GM23248 (cell line): ENCODE measurements around the gene EIF4E2. TPM values are rescaled to one million over a fixed set of nuclear protein-coding genes. Genes with fewer than 3 reads are reported as not detected.
A peak's percentile ranks its signal among the peaks of the same experiment; 100 is the strongest.

Source experiments
- DNase-seq: peaks from one replicate; pipeline ENCODE4 v3.0.0-alpha.2; 2015
- H2AFZ ChIP-seq: fragments of 200-600 bp; sonication (generic); 2 replicates; pipeline ENCODE4 v1.6.1; 2016; ENCODE audit warnings: antibody characterized with exemption
- H3F3A ChIP-seq: fragments of 200-600 bp; sonication (generic); 2 replicates; pipeline ENCODE4 v1.6.1; 2016; ENCODE audit warnings: mild to moderate bottlenecking, antibody characterized with exemption, mixed run types; ENCODE audit not compliant: insufficient read depth
- H3K27ac ChIP-seq: fragments of 200-600 bp; sonication (generic); 2 replicates; pipeline ENCODE4 v1.5.1; 2016; ENCODE audit warnings: mild to moderate bottlenecking
- H3K27me3 ChIP-seq: fragments of 200-600 bp; sonication (generic); replicated peaks from 2 replicates; pipeline ENCODE4 v1.6.1; 2016; ENCODE audit warnings: mild to moderate bottlenecking; ENCODE audit not compliant: insufficient read depth
- H3K36me3 ChIP-seq: fragments of 200-600 bp; sonication (generic); 2 replicates; pipeline ENCODE4 v1.6.1; 2016; ENCODE audit warnings: low read depth, mild to moderate bottlenecking
- H3K4me1 ChIP-seq: fragments of 200-600 bp; sonication (generic); 2 replicates; pipeline ENCODE4 v1.6.1; 2016; ENCODE audit warnings: mild to moderate bottlenecking; ENCODE audit not compliant: insufficient read depth
- H3K4me2 ChIP-seq: fragments of 200-600 bp; sonication (generic); one replicate; pipeline ENCODE4 v1.6.1; 2016; ENCODE audit warnings: mild to moderate bottlenecking; ENCODE audit not compliant: unreplicated experiment
- H3K4me3 ChIP-seq: fragments of 200-600 bp; sonication (generic); 2 replicates; pipeline ENCODE4 v1.5.1; 2016; ENCODE audit warnings: mild to moderate bottlenecking
- H3K79me2 ChIP-seq: fragments of 200-600 bp; sonication (generic); 2 replicates; pipeline ENCODE4 v1.6.1; 2016; ENCODE audit warnings: mild to moderate bottlenecking; ENCODE audit not compliant: insufficient read depth
- H3K9ac ChIP-seq: fragments of 200-600 bp; sonication (generic); 2 replicates; pipeline ENCODE4 v1.6.1; 2016; ENCODE audit warnings: mild to moderate bottlenecking
- H3K9me2 ChIP-seq: fragments of 200-600 bp; sonication (generic); 2 replicates; pipeline ENCODE4 v1.6.1; 2016; ENCODE audit warnings: mixed run types, mild to moderate bottlenecking, moderate library complexity; ENCODE audit not compliant: insufficient read depth
- H3K9me3 ChIP-seq: fragments of 200-600 bp; sonication (generic); one replicate; pipeline ENCODE4 v1.6.1; 2017; ENCODE audit warnings: low read depth
- H4K20me1 ChIP-seq: fragments of 200-600 bp; sonication (generic); 2 replicates; pipeline ENCODE4 v1.6.0; 2016; ENCODE audit not compliant: insufficient read depth
- EZH2 ChIP-seq: fragments of 200-600 bp; sonication (generic); IDR thresholded peaks from 2 replicates; pipeline ENCODE4 v1.6.1; 2018; ENCODE audit warnings: antibody characterized with exemption, mild to moderate bottlenecking; ENCODE audit not compliant: insufficient read depth, poor library complexity, severe bottlenecking
- EZH2phosphoT487 ChIP-seq: fragments of 200-600 bp; sonication (generic); IDR thresholded peaks from 2 replicates; pipeline ENCODE4 v1.6.1; 2018; ENCODE audit warnings: antibody characterized with exemption, moderate library complexity, mild to moderate bottlenecking, low read depth; ENCODE audit not compliant: insufficient read depth
- WGBS, 2 experiments: methylation state at CpG; one replicate each; pipeline ENCODE4 v1.1.6; 2015 to 2017; ENCODE audit warnings: low lambda C conversion rate in 2 of 2, low coverage in 1 of 2; ENCODE audit errors: missing lambda C conversion rate in 2 of 2; 5-methylcytosine and 5-hydroxymethylcytosine counted together
- in situ Hi-C: fragments of 300-500 bp; cut with MboI; formaldehyde crosslinking; loops from 2 replicates; pipeline ENCODE4 v1.15.0; 2020
- polyA plus RNA-seq: library from polyadenylated mRNA; unstranded; fragments of >200 nt; fragmentation: Nextera tagmentation; extraction: Ambion mirVana; gene quantifications from 2 replicates; pipeline ENCODE4 v1.2.1, GENCODE V29; 2016
- total RNA-seq: library from RNA; depleted of rRNA; stranded (reverse); fragments of >200 nt; shearing (Covaris generic); gene quantifications from 2 replicates; pipeline ENCODE4 v1.2.3, GENCODE V29; 2014

Gene EIF4E2
- total and polyA plus RNA-seq, 2 experiments from 2014 or later: 82.8 to 147 TPM

DNA sequence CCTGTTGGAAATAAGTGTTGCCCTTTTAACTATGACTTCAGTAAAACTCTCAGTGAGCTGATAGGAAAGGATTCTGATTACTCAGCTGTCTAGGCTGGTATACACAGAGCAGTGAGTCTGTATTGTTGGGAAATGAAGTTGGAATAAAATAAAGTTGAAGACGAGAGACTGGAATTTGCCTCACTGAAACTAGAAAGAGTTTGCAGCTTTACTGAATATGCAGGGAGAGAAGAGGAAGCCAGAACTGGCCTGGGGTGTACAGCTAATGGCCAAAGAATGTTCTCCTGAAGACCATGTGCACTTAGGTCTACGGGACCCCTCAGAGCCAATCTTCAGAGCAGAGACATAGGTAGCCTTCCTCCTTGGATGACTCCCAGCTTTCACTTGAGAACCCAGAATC is 26.5 kb downstream of the EIF4E2 start:
- TF ChIP-seq EZH2phosphoT487 (no peak), EZH2 (no peak)
- Histone ChIP-seq H4K20me1 (no peaks in the 10 kb centered on the region), H3F3A (no peaks in the 10 kb centered on the region), H3K27ac (peak overlapping the region; percentile 2; the same call in 1 of the 2 replicates), H3K79me2 (no peaks in the 10 kb centered on the region), H3K9me3 (no peaks in the 10 kb centered on the region), H3K4me3 (no peak overlapping the region), H3K4me2 (no peak overlapping the region), H3K9me2 (no peaks in the 10 kb centered on the region), H3K4me1 (peaks cover 7% of the 10 kb centered on the region; the same call in 1 of the 2 replicates), H3K36me3 (peaks cover 7% of the 10 kb centered on the region), H3K27me3 (no peaks in the 10 kb centered on the region), H2AFZ (no peak overlapping the region), H3K9ac (no peak overlapping the region)
- DNase-seq: peak; percentile 55
- WGBS, 2 experiments: 94 to 95% methylated on average over 2 of the region's 2 CpGs
- in situ Hi-C loops: no loop called here

DNA sequence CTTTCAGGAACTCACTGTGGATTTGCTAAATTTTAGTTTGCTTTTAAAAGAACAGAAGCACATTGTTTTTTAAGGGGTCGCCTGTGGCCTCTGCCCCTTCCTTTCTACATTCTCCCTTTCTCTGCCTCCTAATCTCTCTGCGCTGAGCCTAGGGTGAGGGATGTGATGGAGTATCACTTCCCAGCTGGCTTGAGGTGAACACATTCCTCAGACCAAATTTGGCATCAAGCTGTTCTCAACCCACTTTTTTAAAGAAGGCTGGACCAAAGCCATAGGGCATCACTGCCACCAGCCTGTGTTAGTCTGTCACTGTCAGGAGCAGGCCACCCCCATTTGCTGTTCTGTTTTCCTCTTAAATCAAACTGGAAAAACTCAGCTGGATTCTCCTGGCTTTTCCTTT is 27.4 kb downstream of the EIF4E2 start:
- Histone ChIP-seq H3K79me2 (no peaks in the 10 kb centered on the region), H3K27ac (no peak overlapping the region), H3K4me3 (no peak overlapping the region), H3K36me3 (peaks cover 4% of the 10 kb centered on the region), H3K9me2 (no peaks in the 10 kb centered on the region), H3K27me3 (no peaks in the 10 kb centered on the region), H4K20me1 (no peaks in the 10 kb centered on the region), H3F3A (no peaks in the 10 kb centered on the region), H3K4me1 (peaks cover 7% of the 10 kb centered on the region; the same call in 1 of the 2 replicates), H2AFZ (no peak overlapping the region), H3K9ac (no peak overlapping the region), H3K9me3 (no peaks in the 10 kb centered on the region), H3K4me2 (no peak overlapping the region)
- in situ Hi-C loops: no loop called here
- WGBS, 2 experiments: 82 to 93% methylated on average over 2 of the region's 2 CpGs
- TF ChIP-seq EZH2phosphoT487 (no peak), EZH2 (no peak)
- no peak for DNase-seq

DNA sequence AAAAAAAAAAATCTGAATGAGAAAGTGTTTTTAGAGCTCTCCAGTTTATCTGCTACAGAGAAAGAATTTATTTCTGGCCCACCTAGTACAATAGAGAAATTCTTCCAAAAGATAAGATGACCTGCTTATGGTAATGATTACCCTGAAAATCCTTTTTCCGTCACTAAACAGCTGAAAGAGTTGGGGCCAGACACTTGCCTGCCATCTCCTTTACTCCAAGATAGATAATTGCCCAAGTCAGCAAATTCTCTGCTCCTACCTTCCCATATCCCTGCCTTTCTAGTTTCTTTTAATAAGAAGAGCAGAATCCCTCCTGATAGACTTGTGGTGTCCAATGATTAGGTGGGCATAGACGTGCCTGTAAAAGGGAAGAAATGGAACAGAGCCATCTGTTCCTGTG is 28.1 kb downstream of the EIF4E2 start:
- Histone ChIP-seq H3K9me3 (no peaks in the 10 kb centered on the region), H3K27ac (no peak overlapping the region), H3K79me2 (no peaks in the 10 kb centered on the region), H3K4me3 (no peak overlapping the region), H3K9ac (no peak overlapping the region), H4K20me1 (no peaks in the 10 kb centered on the region), H3K27me3 (no peaks in the 10 kb centered on the region), H3F3A (no peaks in the 10 kb centered on the region), H3K36me3 (no peaks in the 10 kb centered on the region), H3K4me2 (no peak overlapping the region), H3K4me1 (peaks cover 7% of the 10 kb centered on the region; the same call in 1 of the 2 replicates), H2AFZ (no peak overlapping the region), H3K9me2 (no peaks in the 10 kb centered on the region)
- TF ChIP-seq EZH2 (no peak), EZH2phosphoT487 (no peak)
- WGBS, 2 experiments: 87 to 92% methylated on average over 2 of the region's 2 CpGs
- in situ Hi-C loops: no loop called here
- DNase-seq: no peak

DNA sequence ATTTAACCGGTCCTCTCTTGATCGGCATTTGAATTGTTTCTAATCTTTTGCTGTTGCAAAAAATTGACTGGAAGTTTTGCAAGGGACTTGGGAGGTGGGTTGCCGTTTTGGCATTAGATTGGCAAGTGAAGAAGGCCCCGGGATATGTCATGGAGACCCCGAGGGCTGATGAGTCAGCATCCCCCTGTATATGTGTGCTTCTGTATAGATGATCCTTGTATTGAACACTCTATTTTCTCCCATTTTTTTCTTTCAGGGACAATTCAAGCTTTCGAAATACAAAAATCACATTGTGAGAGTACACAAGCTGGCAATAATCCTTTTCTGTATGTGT is 30.1 kb downstream of the EIF4E2 start:
- in situ Hi-C loops: no loop called here
- 89% methylated on average over 6 of the region's 6 CpGs for WGBS, 2 experiments
- DNase-seq: no peak

DNA sequence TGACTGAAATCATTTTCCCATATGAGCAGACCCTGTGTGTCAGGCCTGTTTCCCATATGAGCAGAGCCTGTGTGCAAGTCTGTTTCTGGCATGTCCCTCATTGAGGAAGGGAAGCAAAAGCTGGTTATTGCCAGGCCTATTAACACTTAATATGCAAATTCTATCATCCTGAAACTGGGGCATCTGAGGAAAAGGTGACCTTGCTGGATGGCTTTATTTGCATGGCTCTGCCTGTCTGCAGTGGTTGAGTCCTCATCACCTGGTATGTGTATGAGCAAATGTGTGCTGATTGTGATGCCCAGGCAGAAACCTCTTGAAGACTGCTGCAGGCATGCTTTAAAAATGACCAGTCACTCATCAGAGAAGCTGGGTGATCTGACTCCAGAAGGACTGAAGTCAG is 31.2 kb downstream of the EIF4E2 start:
- H3K9ac ChIP-seq: no peak overlapping the region
- no peaks in the 10 kb centered on the region for H3K9me2 ChIP-seq
- no peaks in the 10 kb centered on the region for H3F3A ChIP-seq
- TF ChIP-seq EZH2phosphoT487 (no peak), EZH2 (no peak)
- H3K4me2 ChIP-seq: no peak overlapping the region
- H2AFZ ChIP-seq: no peak overlapping the region
- no peaks in the 10 kb centered on the region; the same call in 1 of the 2 replicates for H3K36me3 ChIP-seq
- DNase-seq: no peak
- no peaks in the 10 kb centered on the region for H3K27me3 ChIP-seq
- H3K4me1 ChIP-seq: no peaks in the 10 kb centered on the region
- H3K9me3 ChIP-seq: no peaks in the 10 kb centered on the region
- H3K79me2 ChIP-seq: no peaks in the 10 kb centered on the region
- no peak overlapping the region for H3K4me3 ChIP-seq
- H3K27ac ChIP-seq: no peak overlapping the region
- in situ Hi-C loops: no loop called here
- H4K20me1 ChIP-seq: no peaks in the 10 kb centered on the region

More for the DNA sequence above, 30.1 kb downstream of the EIF4E2 start:
- Histone ChIP-seq H3K9ac (no peak overlapping the region), H2AFZ (no peak overlapping the region), H3K36me3 (no peaks in the 10 kb centered on the region; the same call in 1 of the 2 replicates), H3K9me2 (no peaks in the 10 kb centered on the region), H3K4me3 (no peak overlapping the region), H4K20me1 (no peaks in the 10 kb centered on the region), H3F3A (no peaks in the 10 kb centered on the region), H3K27ac (no peak overlapping the region), H3K9me3 (no peaks in the 10 kb centered on the region), H3K4me1 (no peaks in the 10 kb centered on the region), H3K79me2 (no peaks in the 10 kb centered on the region), H3K4me2 (no peak overlapping the region), H3K27me3 (no peaks in the 10 kb centered on the region)
- TF ChIP-seq EZH2phosphoT487 (no peak), EZH2 (no peak)
